B cell (primary cell): ENCODE measurements around the gene NUBPL. TPM values are rescaled to one million over a fixed set of nuclear protein-coding genes. Genes with fewer than 3 reads are reported as not detected.

ENCODE experiments used
- ATAC-seq: fragments of 200-7000 bp; cut with Tn5 transposase; one replicate; pipeline ENCODE4 v1.10.0; 2021; ENCODE audit warnings: low read depth, mild to moderate bottlenecking, moderate number of reproducible peaks, moderate library complexity
- CTCF ChIA-PET: fragments of 350-600 bp; sonication (Branson Sonifier 250); formaldehyde crosslinking; loops from one replicate; lab custom pipeline; 2021; ENCODE audit warnings: antibody characterized with exemption, inconsistent platforms; lab: Charles Lee
- POLR2A ChIA-PET: fragments of 350-600 bp; sonication (Branson Sonifier 250); formaldehyde crosslinking; loops from one replicate; lab custom pipeline; 2021; ENCODE audit warnings: antibody characterized with exemption; lab: Charles Lee
- DNase-seq: peaks from one replicate; pipeline ENCODE4 v3.0.0; 2013
- H2AFZ ChIP-seq: 2 replicates; pipeline ENCODE4 v1.6.1; 2012; ENCODE audit warnings: mild to moderate bottlenecking, low read depth, low read length; ENCODE audit not compliant: insufficient read depth, poor library complexity, severe bottlenecking
- H3K27ac ChIP-seq, 2 donors: 1 replicate in 1 of 2; 2 replicates in 1 of 2; pipeline ENCODE4 v1.5.1; 2012 to 2013; ENCODE audit warnings: low read length in 2 of 2, mild to moderate bottlenecking in 2 of 2, moderate library complexity in 1 of 2
- H3K27me3 ChIP-seq, 4 experiments: fragments of 200-600 bp in 1 of 4; sonication (generic) in 1 of 4; replicated peaks in 1 of 4; 1 replicate in 2 of 4; 2 replicates in 2 of 4; pipeline versions ENCODE4 v1.6.1 to v1.7.0; 2013 to 2016; ENCODE audit warnings: low read length in 3 of 4, mild to moderate bottlenecking in 2 of 4, mixed read lengths in 1 of 4, moderate library complexity in 1 of 4; ENCODE audit not compliant: insufficient read depth in 4 of 4, control insufficient read depth in 3 of 4; ENCODE audit errors: control extremely low read depth in 1 of 4
- H3K36me3 ChIP-seq, 2 experiments: replicated peaks in 1 of 2; 1 replicate in 1 of 2; 2 replicates in 1 of 2; pipeline versions ENCODE4 v1.6.1 to v1.7.1; 2013; ENCODE audit warnings: low read length in 1 of 2; ENCODE audit not compliant: insufficient read depth in 2 of 2, control insufficient read depth in 1 of 2; ENCODE audit errors: control extremely low read depth in 1 of 2, extremely low read depth in 1 of 2
- H3K4me1 ChIP-seq, 2 donors: fragments of 200-600 bp in 1 of 2; sonication (generic) in 1 of 2; 1 replicate in 1 of 2; 2 replicates in 1 of 2; pipeline versions ENCODE4 v1.5.1 to v1.6.1; 2013 to 2017; ENCODE audit warnings: low read length in 2 of 2; ENCODE audit not compliant: control insufficient read depth in 2 of 2, insufficient read depth in 2 of 2
- H3K4me2 ChIP-seq: replicated peaks from 2 replicates; pipeline ENCODE3; 2012; ENCODE audit warnings: mild to moderate bottlenecking, low read depth, low read length; ENCODE audit not compliant: poor library complexity, severe bottlenecking
- H3K4me3 ChIP-seq, 5 experiments: fragments of 200-600 bp in 1 of 5; sonication (generic) in 1 of 5; 1 replicate in 3 of 5; 2 replicates in 2 of 5; pipeline versions ENCODE4 v1.5.1 to v1.7.0; 2011 to 2016; ENCODE audit warnings: low read length in 4 of 5, mild to moderate bottlenecking in 4 of 5, low read depth in 2 of 5, control low read depth in 1 of 5, moderate library complexity in 1 of 5; ENCODE audit not compliant: insufficient read depth in 1 of 5; ENCODE audit errors: control extremely low read depth in 1 of 5, extremely low read depth in 1 of 5
- H3K79me2 ChIP-seq: fragments of 200-600 bp; sonication (generic); one replicate; pipeline ENCODE4 v1.6.0; 2016; ENCODE audit warnings: low read length; ENCODE audit not compliant: control insufficient read depth, insufficient read depth
- H3K9ac ChIP-seq: fragments of 200-600 bp; sonication (generic); 2 replicates; pipeline ENCODE4 v1.6.1; 2017; ENCODE audit warnings: mild to moderate bottlenecking, low read length, moderate library complexity
- H3K9me3 ChIP-seq, 3 donors: one replicate each; pipeline versions ENCODE4 v1.6.1 to v1.7.1; 2013; ENCODE audit warnings: low read length in 2 of 3; ENCODE audit not compliant: control insufficient read depth in 2 of 3, insufficient read depth in 1 of 3; ENCODE audit errors: control extremely low read depth in 1 of 3
- H4K20me1 ChIP-seq: 2 replicates; pipeline ENCODE4 v1.6.0; 2012; ENCODE audit warnings: mild to moderate bottlenecking, low read length; ENCODE audit not compliant: insufficient read depth, control insufficient read depth, poor library complexity, severe bottlenecking
- H3K27ac Mint-ChIP-seq: one replicate; pipeline ENCODE4 v1.8.0; 2021; ENCODE audit warnings: mixed read lengths
- H3K27me3 Mint-ChIP-seq: one replicate; pipeline ENCODE4 v1.8.0; 2021; ENCODE audit warnings: mixed read lengths
- H3K4me1 Mint-ChIP-seq: one replicate; pipeline ENCODE4 v1.8.0; 2021; ENCODE audit warnings: mixed read lengths
- H3K4me3 Mint-ChIP-seq: one replicate; pipeline ENCODE4 v1.8.0; 2021; ENCODE audit warnings: mixed read lengths
- H3K9me3 Mint-ChIP-seq: one replicate; pipeline ENCODE4 v1.8.0; 2022; ENCODE audit warnings: mixed read lengths; ENCODE audit not compliant: insufficient read depth
- CTCF ChIP-seq: fragments of 200-600 bp; IDR thresholded peaks from one replicate; pipeline ENCODE4 v1.8.0; 2022; ENCODE audit warnings: antibody characterized with exemption, mild to moderate bottlenecking
- EZH2 ChIP-seq: IDR thresholded peaks from 2 replicates; pipeline ENCODE4 v1.6.1; 2012; ENCODE audit warnings: borderline replicate concordance, low read depth, mild to moderate bottlenecking, moderate library complexity, low read length; ENCODE audit not compliant: insufficient read depth, poor library complexity, severe bottlenecking
- WGBS: methylation state at CpG from one replicate; pipeline ENCODE4 v1.1.5; 2013; ENCODE audit warnings: missing lambda C conversion rate; ENCODE audit not compliant: insufficient coverage; 5-methylcytosine and 5-hydroxymethylcytosine counted together
- intact Hi-C: fragments of 100-400 bp; cut with micrococcal nuclease; formaldehyde crosslinking; loops from one replicate; pipeline ENCODE4 v1.10.0; 2022
- polyA plus RNA-seq: library from polyadenylated mRNA; depleted of rRNA; stranded (reverse); fragments of >200 nt; gene quantifications from 2 replicates; pipeline ENCODE4 v1.2.3, GENCODE V29; 2012
- total RNA-seq, 2 donors: library from RNA; stranded (reverse); fragments of 120-200 nt in 1 of 2; gene quantifications; 1 replicate in 1 of 2; 2 replicates in 1 of 2; pipeline versions ENCODE4 v1.2.3 to v1.2.4, GENCODE V29; 2013 to 2022

Gene NUBPL
- total and polyA plus RNA-seq, 2 donors (not counting 1 experiment from before 2014, with no cell fraction given), result 1.9 to 14.2 TPM

DNA sequence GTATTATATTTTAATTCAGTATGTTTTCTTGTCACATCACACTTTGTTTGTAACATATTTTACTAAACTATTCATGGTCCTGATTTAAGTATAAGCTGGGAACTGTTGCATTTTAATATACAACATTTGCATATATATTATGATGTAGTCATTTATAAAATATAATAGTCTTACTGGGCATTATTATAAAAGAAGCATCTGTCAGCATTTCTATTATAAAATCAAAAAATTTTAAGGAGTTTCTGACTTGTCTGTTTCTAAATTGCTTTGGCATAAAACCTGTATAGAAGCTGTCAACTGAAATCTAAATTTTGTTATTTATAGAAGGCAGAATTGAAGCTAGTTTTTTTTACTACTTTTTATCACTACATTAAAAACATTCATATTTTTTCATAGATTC is 166.6 kb downstream of the NUBPL start:
- intact Hi-C loops, result no loop called here
- no peak for TF ChIP-seq EZH2
- no peak for TF ChIP-seq CTCF
- no peak overlapping the region for H3K9ac ChIP-seq
- peaks cover 6% of the 10 kb centered on the region for H3K9me3 Mint-ChIP-seq
- H3K36me3 ChIP-seq, result no peaks in the 10 kb centered on the region
- ChIA-PET POLR2A (no interaction called here), CTCF (interaction anchor here (0.6 kb wide), 1 partner anchor 1791 kb away, joined by 3 read pairs; no protein-coding TSS in a partner anchor)
- H3K9me3 ChIP-seq, result peaks cover 1 to 13% (median 13%) of the 10 kb centered on the region in 3 donors
- H4K20me1 ChIP-seq, result no peaks in the 10 kb centered on the region
- ATAC-seq, result no peak
- H3K4me1 ChIP-seq, result no peaks in the 10 kb centered on the region
- H3K27me3 ChIP-seq, result no peaks in the 10 kb centered on the region
- H3K27ac ChIP-seq, result no peak overlapping the region
- H3K4me2 ChIP-seq, result no peak overlapping the region
- H3K4me1 Mint-ChIP-seq, result no peaks in the 10 kb centered on the region
- H2AFZ ChIP-seq, result no peak overlapping the region
- no peak overlapping the region for H3K4me3 ChIP-seq
- H3K27ac Mint-ChIP-seq, result no peak overlapping the region
- H3K4me3 Mint-ChIP-seq, result no peak overlapping the region
- no peak for DNase-seq
- H3K27me3 Mint-ChIP-seq, result no peaks in the 10 kb centered on the region
- no peaks in the 10 kb centered on the region for H3K79me2 ChIP-seq

DNA sequence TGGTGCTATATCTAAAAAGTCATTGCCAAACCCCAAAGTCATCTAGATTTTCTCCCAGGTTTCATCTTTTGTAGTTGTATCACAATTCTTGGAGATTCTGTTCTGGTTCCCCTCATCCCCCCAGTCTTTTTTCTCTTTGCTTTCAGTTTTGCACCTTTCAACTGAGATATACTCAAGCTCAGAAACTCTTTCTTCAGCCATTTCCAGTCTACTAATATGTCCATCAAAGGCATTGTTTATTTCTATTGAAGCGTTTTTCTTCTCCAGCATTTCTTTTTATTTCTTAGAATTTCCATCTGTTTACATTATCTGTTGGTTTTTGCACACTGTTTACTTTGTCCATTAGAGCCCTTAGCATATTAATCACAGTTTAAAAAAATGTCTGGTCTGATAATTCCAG is 179.5 kb downstream of the NUBPL start:
- no peaks in the 10 kb centered on the region for H3K4me1 ChIP-seq
- DNase-seq (no peak), ATAC-seq (no peak)
- H4K20me1 ChIP-seq, result no peaks in the 10 kb centered on the region
- no peaks in the 10 kb centered on the region for H3K79me2 ChIP-seq
- CTCF ChIA-PET, result no interaction called here
- H3K9me3 ChIP-seq, result peaks cover 0 to 7% (median 5%) of the 10 kb centered on the region in 3 donors
- WGBS, result no CpG with 5 or more reads among the region's 1 CpG
- Mint-ChIP-seq H3K27me3 (no peaks in the 10 kb centered on the region), H3K27ac (no peak overlapping the region), H3K4me1 (no peaks in the 10 kb centered on the region), H3K4me3 (no peak overlapping the region), H3K9me3 (peaks cover 14% of the 10 kb centered on the region)
- no peak overlapping the region for H3K27ac ChIP-seq
- no peaks in the 10 kb centered on the region for H3K27me3 ChIP-seq
- no peak overlapping the region for H2AFZ ChIP-seq
- H3K36me3 ChIP-seq, result no peaks in the 10 kb centered on the region
- TF ChIP-seq EZH2 (no peak), CTCF (no peak)
- H3K4me2 ChIP-seq, result no peak overlapping the region
- intact Hi-C loops, result no loop called here
- H3K4me3 ChIP-seq, result no peak overlapping the region
- H3K9ac ChIP-seq, result no peak overlapping the region
- POLR2A ChIA-PET, result no interaction called here
